MCF 10A (cell line): Measurements from ENCODE around the gene NPHP4. TPM values are rescaled to one million over a fixed set of nuclear protein-coding genes. Genes with fewer than 3 reads are reported as not detected.
A peak's percentile ranks its signal among the peaks of the same experiment; 100 is the strongest.

ENCODE experiments used
- BruUV-seq: library from RNA; stranded (reverse); fragments of 400-500 nt; replicated peaks from 2 replicates; lab custom pipeline; 2021; lab: Mats Ljungman, UMichigan
- CTCF ChIA-PET: fragments of 300-600 bp; sonication (Branson Sonifier 250); formaldehyde crosslinking; extraction: SDS; loops from one replicate; lab custom pipeline; 2021; ENCODE audit warnings: antibody characterized with exemption, inconsistent platforms; lab: Yijun Ruan, JAX
- POLR2A ChIA-PET: fragments of 300-600, 350-650 bp; sonication (Branson Sonifier 250); formaldehyde crosslinking; extraction: SDS; loops from one replicate; lab custom pipeline; 2020; ENCODE audit warnings: antibody characterized with exemption, inconsistent platforms; lab: Yijun Ruan, JAX
- DNase-seq: peaks from one replicate; pipeline ENCODE4 v3.0.0-alpha.2; 2018; ENCODE audit not compliant: unreplicated experiment
- H3K27ac Mint-ChIP-seq: one replicate; pipeline ENCODE4 v1.8.0; 2022; ENCODE audit warnings: mild to moderate bottlenecking, low read depth, mixed read lengths; ENCODE audit not compliant: unreplicated experiment
- H3K27me3 Mint-ChIP-seq: one replicate; pipeline ENCODE4 v1.8.0; 2022; ENCODE audit warnings: mixed read lengths; ENCODE audit not compliant: insufficient read depth, unreplicated experiment
- H3K36me3 Mint-ChIP-seq: one replicate; pipeline ENCODE4 v1.8.0; 2022; ENCODE audit warnings: mild to moderate bottlenecking, moderate library complexity, mixed read lengths; ENCODE audit not compliant: insufficient read depth, unreplicated experiment
- H3K4me1 Mint-ChIP-seq: one replicate; pipeline ENCODE4 v1.8.0; 2022; ENCODE audit warnings: mixed read lengths; ENCODE audit not compliant: insufficient read depth, unreplicated experiment
- H3K4me3 Mint-ChIP-seq: one replicate; pipeline ENCODE4 v1.8.0; 2022; ENCODE audit warnings: mild to moderate bottlenecking, moderate library complexity, mixed read lengths; ENCODE audit not compliant: unreplicated experiment
- H3K9me3 Mint-ChIP-seq: one replicate; pipeline ENCODE4 v1.8.0; 2022; ENCODE audit warnings: mixed read lengths; ENCODE audit not compliant: unreplicated experiment
- CTCF ChIP-seq: fragments of 200-600 bp; IDR thresholded peaks from one replicate; pipeline ENCODE4 v1.8.0; 2022; ENCODE audit warnings: antibody characterized with exemption, mild to moderate bottlenecking; ENCODE audit not compliant: unreplicated experiment
- intact Hi-C: fragments of 100-400 bp; cut with micrococcal nuclease; formaldehyde crosslinking; loops from 2 replicates; pipeline ENCODE4 v1.14.1; 2022
- total RNA-seq: library from RNA; stranded (reverse); gene quantifications from 2 replicates; pipeline ENCODE4 v1.2.3, GENCODE V29; 2022

NPHP4 gene
- total RNA-seq, 1 experiment from 2014 or later: 14.4 TPM

- ChIA-PET POLR2A (no interaction called here), CTCF (interaction anchor here (0.7 kb wide), 1 partner anchor 487 kb away, joined by 3 read pairs; no protein-coding TSS in a partner anchor)
- BruUV-seq: no TSS peak
- DNase-seq: no peak
- intact Hi-C loops: no loop called here
- Mint-ChIP-seq H3K36me3 (peaks cover 13% of the 10 kb centered on the region), H3K27ac (no peak overlapping the region), H3K27me3 (no peaks in the 10 kb centered on the region), H3K4me1 (peaks cover 8% of the 10 kb centered on the region), H3K4me3 (no peak overlapping the region), H3K9me3 (no peaks in the 10 kb centered on the region)
- no peak for TF ChIP-seq CTCF
Measured at GRCh38 chr1:5988596-5989285, 3.5 kb downstream of the NPHP4 start.

- Mint-ChIP-seq H3K27me3 (no peaks in the 10 kb centered on the region), H3K4me3 (no peak overlapping the region), H3K4me1 (peaks cover 23% of the 10 kb centered on the region), H3K36me3 (peaks cover 13% of the 10 kb centered on the region), H3K27ac (no peak overlapping the region), H3K9me3 (no peaks in the 10 kb centered on the region)
- POLR2A ChIA-PET: no interaction called here
- TF ChIP-seq CTCF: no peak
- no TSS peak for BruUV-seq
- no peak for DNase-seq
- intact Hi-C loops: no loop called here
- CTCF ChIA-PET: interaction anchor here (0.7 kb wide), 1 partner anchor 1153 kb away, joined by 3 read pairs; no protein-coding TSS in a partner anchor
Measured at GRCh38 chr1:5986018-5986417, 6.2 kb downstream of the NPHP4 start.

- Mint-ChIP-seq H3K4me1 (peaks cover 18% of the 10 kb centered on the region), H3K4me3 (no peak overlapping the region), H3K27ac (no peak overlapping the region), H3K27me3 (no peaks in the 10 kb centered on the region), H3K36me3 (peaks cover 13% of the 10 kb centered on the region), H3K9me3 (no peaks in the 10 kb centered on the region)
- intact Hi-C loops: no loop called here
- ChIA-PET POLR2A (no interaction called here), CTCF (interaction anchor here (0.7 to 1.5 kb wide), 3 partner anchors 10 to 1154 kb away, joined by 3 to 5 read pairs (median 3); no protein-coding TSS in a partner anchor)
- no peak for DNase-seq
- no peak for TF ChIP-seq CTCF
- BruUV-seq: no TSS peak
Measured at GRCh38 chr1:5985250-5985649, 7.0 kb downstream of the NPHP4 start.

GRCh38 chr1:5983361-5984103 is 8.7 kb downstream of the NPHP4 start:
- no peaks in the 10 kb centered on the region for H3K9me3 Mint-ChIP-seq
- DNase-seq: peak; percentile 57
- intact Hi-C loops: no loop called here
- H3K4me3 Mint-ChIP-seq: no peak overlapping the region
- peaks cover 24% of the 10 kb centered on the region for H3K4me1 Mint-ChIP-seq
- H3K36me3 Mint-ChIP-seq: peaks cover 20% of the 10 kb centered on the region
- H3K27me3 Mint-ChIP-seq: no peaks in the 10 kb centered on the region
- POLR2A ChIA-PET: interaction anchor here (1.1 to 2.4 kb wide), 4 partner anchors 9 to 43 kb away, joined by 3 to 12 read pairs (median 6); partner anchors contain the start of gene NPHP4
- no peak for TF ChIP-seq CTCF
- BruUV-seq: no TSS peak
- peak overlapping the region; percentile 65 for H3K27ac Mint-ChIP-seq
- CTCF ChIA-PET: interaction anchor here (0.9 to 1.5 kb wide), 2 partner anchors 9 to 19 kb away, joined by 3 read pairs; partner anchors contain the start of gene NPHP4
